Stimulated activated CD8-positive, alpha-beta memory T cell treated with anti-CD3 and anti-CD28 coated beads, Interleukin-7, amount 100 ng/mL, for 4 hours (primary cell): ENCODE measurements around the gene STK32B.

Experiments used
- DNase-seq, 2 donors: peaks; one replicate each; pipeline ENCODE4 v3.0.0-alpha.2; 2020; ENCODE audit warnings: low read depth in 2 of 2

The STK32B gene

GRCh38 chr4:5361968-5362367, 310.7 kb downstream of the STK32B start:
- no peak for DNase-seq

DNA sequence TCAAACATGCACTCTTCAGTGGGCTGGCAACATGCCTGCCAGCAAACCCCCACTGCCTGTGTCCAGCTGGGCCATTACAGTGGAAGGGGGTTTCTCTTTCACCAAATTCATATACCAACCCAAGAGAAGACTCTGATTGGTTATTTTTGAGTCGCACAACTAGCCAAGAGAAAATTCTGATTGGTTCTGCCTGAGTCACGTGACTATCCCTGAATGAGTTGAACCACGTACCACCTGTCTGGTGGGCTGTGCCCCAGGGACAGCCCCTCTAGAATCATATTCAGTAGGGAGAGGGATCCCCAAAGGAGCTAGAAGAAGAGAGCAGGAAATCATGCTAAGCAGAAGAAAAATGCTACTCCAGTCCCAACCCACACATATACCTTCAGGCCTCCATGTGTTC, 313.1 kb downstream of the STK32B start:
- DNase-seq = no peak

DNA sequence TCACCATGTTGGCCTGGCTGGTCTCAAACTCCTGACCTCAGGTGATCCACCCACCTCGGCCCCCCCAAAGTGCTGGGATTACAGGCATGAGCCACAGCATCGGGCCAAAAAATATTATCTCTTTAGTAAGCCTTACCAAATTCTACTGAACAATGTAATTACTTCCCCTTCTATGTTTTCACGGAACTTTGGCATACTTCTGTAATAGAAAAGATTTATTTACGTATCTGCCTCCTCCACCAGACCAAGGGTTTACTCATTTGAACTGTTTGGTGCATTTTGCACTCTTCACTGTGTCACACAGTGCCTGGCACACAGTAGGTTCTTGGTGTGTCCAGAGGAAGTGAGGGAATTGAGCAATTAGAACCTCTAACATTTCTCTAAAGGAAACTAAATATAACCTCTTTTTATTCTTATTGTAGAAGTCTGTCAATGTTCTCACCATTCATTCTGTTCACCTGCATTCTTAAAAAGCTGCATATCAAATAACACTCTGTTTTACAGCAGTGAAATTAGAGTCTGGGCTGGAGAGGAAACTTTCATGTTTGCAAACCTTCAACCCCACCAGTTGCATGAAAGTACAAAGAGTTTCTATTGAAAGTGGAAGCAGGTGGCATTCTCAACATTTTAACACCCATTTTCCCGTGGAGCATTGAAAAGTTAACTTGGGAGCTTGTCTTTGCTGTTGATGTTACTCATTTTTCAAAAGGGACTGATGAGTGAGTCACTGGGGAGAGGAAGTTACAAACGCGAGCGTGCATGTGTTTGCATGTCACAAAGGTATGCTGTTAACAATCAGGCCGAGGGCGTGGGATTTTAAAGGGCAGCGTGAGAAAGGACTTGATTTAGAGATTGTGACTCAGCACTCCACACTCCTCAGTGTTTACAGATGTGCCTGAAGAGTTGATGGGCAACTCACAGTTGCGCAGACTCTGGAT, 314.1 kb downstream of the STK32B start:
- no peak for DNase-seq

DNA sequence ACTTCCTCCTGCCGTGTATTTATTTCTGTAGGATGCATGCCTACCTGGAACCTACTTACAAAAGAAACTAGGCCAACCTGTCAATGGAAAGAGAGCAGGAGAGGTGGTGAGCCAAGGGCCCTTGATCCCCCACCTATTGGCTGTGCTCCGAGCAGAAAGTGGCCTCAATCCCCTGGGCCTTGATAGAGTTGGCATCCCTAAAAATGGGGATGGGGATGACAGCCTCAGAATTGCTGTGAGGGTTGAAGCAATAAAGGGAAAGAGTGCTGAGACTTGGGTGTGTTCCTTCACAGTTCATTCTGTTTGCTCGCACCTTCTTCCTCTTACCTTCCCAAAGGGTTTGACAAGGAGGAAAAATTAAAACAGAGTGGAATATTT, 314.7 kb downstream of the STK32B start:
- DNase-seq = no peak

DNA sequence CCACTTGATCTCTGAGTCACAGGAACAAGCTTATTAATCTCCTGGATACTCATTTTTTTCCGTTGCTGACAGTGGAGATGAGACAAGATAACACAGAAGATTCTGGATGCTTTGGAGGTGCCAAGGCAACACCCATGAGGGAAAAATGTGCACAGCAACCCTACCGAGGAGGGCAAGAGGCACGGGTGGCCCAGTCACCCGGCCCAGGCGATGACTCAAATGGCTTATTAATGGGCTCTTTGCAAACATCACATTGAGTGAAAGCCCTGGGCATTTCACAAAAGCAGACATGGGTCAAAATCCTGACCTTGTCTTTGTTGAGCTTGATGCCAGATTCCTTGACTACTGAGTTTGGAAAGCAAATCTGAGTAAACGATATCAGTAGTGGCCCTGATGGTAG, 315.1 kb downstream of the STK32B start:
- no peak for DNase-seq

GRCh38 chr4:5368426-5368825, 317.1 kb downstream of the STK32B start:
- no peak for DNase-seq

DNA sequence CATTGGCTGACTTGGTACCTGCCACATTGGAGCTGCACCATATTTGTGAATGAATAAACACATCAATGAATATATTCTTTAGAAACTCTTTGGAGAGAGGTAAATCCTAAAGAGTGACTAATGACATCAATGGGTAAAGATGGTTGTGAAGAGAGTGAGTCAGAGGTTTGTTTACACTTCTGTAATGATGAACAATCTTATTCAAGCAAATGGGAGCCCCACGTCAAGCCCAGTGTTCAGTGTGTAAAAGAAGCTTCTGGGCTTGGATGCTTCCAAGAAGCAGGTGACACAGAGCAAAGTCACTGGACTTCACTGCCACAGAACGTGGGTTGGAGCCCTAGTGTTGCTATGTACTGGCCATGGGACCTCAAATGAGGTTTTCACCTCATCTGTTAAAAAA, 319.0 kb downstream of the STK32B start:
- no peak for DNase-seq

DNA sequence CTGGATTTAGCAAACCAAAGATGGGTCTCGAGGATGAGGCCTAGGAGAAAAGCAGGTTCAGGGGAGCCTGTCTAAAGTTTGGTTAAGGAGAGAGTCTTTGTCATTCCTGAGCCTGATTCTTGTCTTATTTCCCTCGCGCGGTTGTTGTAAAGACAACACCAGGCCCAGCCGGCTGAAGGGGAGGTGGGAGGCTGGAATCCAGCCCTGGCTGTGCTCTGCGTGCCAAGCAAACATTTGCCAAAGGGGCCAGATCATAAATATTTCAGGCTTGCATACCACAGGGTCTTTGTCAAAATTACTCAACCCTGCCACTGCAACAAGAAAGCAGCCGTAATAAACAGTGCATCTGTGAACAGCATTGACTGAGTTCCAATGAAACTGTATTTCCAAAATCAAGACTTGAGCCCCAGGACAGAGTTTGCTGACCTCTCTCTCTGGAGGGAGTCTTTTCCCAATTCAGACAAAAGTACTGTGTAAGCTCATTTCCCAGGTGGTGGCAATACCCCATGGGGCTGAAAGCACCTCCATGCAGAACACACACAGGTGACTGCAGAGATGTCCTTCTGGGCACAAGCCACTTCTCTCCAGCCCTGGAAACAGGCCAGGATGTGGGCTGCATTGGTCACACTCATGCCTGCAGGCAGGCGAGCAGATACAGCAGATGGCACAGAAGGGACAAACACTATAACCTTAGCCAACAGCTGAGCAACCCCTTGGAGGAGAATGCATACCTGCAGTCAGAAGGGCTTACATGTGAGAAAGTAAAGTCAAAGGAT, 320.3 kb downstream of the STK32B start:
- DNase-seq = no peak

DNA sequence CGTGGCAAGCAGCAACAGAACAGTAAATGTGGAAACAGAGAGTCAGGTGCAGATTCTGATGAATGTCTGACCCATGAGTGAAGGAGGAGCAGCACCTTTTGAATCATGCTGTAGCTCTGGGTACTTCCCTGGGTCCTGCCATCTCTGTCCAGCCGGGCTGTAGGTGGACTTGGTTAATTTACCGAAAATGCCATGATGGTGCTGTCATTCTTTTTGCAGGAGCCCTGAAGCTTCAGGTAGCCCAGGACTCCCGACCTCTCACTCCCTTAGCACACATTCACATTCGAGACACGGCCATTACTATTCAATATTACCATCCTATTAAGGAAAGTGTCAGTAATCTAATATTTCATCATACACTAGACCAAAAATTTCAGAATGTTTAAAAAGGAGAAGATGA, 320.9 kb downstream of the STK32B start:
- DNase-seq = no peak

DNA sequence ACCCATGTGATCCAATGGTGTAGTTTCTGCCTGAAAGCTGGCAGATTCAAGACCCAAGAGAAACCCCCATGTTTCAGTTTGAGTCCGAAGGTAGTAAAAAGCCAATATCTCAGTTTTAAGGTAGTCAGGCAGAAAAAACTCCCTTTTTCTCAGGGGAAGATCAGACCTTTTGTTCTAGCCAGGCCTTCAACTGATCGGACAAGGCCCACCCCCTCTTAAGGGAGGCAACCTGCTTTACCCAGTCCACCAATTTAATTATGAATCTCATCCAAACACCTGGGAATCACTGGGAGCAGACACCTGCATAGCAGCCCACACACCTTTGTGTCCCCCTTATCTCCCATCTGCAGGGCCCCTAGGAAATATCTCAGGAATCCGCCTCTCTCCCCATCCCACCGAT, 322.0 kb downstream of the STK32B start:
- no peak for DNase-seq

DNA sequence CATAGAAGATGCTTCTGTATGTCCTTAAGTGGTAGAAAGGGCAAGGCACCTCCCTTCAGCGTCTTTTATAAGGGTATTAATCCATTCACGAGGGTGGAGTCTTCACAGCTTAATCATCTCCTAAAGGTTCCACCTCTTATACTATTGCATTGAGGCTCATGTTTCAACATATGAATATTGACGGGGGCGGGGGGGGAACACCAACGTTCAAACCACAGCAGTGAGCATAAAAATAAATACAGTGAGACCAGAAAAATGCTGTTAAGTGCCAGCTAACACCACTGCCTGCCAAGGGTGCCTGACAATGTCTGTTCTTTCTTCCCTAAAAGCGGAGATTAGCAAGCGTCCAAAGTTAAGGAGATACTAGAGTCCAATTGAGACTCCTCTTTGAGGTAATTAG, 323.3 kb downstream of the STK32B start:
- DNase-seq = no peak

GRCh38 chr4:5374994-5375393, 323.7 kb downstream of the STK32B start:
- no peak for DNase-seq

DNA sequence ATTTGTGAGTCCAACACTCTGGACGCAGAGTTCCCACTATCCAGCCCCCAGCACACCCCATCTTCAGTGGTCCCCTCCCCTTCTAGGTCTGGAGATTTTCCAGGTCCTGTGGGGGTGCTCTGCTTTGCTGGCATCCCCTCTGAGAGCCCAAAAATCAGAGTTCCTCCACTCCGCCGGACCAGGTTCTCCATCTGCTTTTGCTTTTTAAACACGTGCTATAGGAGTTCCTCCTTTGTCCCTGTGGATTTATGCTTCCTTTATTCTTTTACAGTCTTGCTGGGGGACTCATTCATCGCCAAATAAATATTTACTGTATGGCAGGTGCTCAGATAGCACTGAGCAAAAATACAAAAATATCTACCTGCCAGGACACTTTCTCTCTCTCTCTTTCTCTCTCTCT, 324.7 kb downstream of the STK32B start:
- no peak for DNase-seq

GRCh38 chr4:5378002-5378401, 326.7 kb downstream of the STK32B start:
- no peak for DNase-seq

- no peak for DNase-seq
Measured at GRCh38 chr4:5379895-5380294, 328.6 kb downstream of the STK32B start.

GRCh38 chr4:5381961-5382441, 330.7 kb downstream of the STK32B start:
- no peak for DNase-seq

GRCh38 chr4:5383191-5383980, 332.1 kb downstream of the STK32B start:
- no peak for DNase-seq

DNA sequence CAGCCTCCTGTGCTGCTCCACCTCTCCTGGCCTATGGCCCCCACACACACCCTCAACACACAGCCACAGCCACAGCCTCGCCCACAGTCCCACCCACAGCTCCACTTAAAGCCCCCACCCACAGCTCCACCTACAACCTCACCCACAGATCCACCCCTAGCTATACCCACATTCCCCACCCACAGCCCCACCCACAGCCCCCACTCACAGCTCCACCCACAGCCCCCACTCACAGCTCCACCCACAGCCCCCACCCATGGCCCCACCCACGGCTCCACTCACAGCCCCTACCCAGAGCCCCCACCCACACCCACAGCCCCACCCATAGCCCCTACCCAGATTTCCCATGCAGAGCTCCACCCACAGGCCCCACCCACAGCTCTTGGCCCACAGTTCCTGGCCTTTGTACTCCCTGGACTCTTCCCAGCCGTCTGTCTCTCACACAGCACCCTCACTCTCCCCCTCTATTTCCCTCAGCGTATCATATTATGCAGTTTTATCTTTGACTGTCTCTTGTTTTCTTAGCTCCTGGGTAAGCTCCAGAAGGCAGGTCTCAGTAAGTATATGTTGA, 334.5 kb downstream of the STK32B start:
- no peak for DNase-seq

DNA sequence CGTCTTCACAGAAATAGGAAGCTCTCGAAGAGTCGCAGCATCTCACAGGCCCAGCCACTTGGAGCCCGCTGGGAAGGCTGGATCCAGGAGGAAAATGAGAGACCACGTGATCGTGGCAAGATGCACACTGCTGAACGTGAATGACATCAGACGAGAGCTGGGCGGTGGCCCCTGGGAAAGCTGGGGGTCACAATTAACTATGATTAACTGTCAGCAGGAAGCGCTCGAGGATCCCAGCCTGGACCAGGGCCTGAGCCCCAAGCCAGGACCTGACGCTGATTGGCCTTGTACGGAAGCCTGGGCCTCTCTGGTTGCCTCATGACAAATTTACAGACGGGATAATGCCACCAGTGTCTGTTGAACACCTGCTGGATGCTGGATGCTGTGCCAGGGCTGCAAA, 335.6 kb downstream of the STK32B start:
- DNase-seq = no peak

DNA sequence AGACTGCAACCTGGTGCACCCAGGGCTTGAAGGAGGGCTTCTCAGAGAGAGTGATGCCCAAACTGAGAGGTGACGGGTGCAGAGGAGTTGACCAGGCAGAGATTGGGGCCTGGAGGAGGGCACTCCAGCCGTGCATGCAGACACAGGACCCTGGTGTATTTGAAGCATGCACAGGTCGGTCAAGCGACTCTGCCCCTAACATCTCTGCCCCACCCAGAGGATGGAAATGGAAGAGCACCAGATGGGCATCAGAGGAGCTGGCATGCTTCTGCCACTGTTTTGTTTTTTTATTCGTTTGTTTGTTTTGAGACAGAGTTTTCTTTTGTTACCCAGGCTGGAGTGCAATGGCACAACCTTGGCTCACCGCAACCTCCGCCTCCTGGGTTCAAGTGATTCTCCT, 336.2 kb downstream of the STK32B start:
- no peak for DNase-seq

- no peak for DNase-seq
Measured at GRCh38 chr4:5389756-5390310, 338.6 kb downstream of the STK32B start.
